ENCODE data around the gene MSI2.

Gene MSI2

GRCh38 chr17:57678393-57678792 lies 422.1 kb downstream of the MSI2 start:
- no peak for DNase-seq

GRCh38 chr17:57679356-57679755 lies 423.0 kb downstream of the MSI2 start:
- DNase-seq, result no peak

GRCh38 chr17:57679906-57680695 lies 423.8 kb downstream of the MSI2 start:
- no peak for DNase-seq

- DNase-seq, result no peak
These were observed 426.4 kb downstream of the MSI2 start for GRCh38 chr17:57682701-57683100.

- DNase-seq, result no peak
These were observed 428.6 kb downstream of the MSI2 start for GRCh38 chr17:57684711-57685498.

GRCh38 chr17:57685499-57686132 lies 429.3 kb downstream of the MSI2 start:
- DNase-seq, result no peak

GRCh38 chr17:57687642-57688041 lies 431.3 kb downstream of the MSI2 start:
- DNase-seq, result no peak

- no peak for DNase-seq
These were observed 432.9 kb downstream of the MSI2 start for GRCh38 chr17:57689254-57689653.

- DNase-seq, result no peak
These were observed 435.6 kb downstream of the MSI2 start for GRCh38 chr17:57691939-57692338.

- no peak for DNase-seq
These were observed 436.4 kb downstream of the MSI2 start for GRCh38 chr17:57692770-57693169.

- DNase-seq, result no peak
These were observed 437.7 kb downstream of the MSI2 start for GRCh38 chr17:57694051-57694450.

GRCh38 chr17:57696050-57696449 lies 439.7 kb downstream of the MSI2 start:
- no peak for DNase-seq

GRCh38 chr17:57697197-57697596 lies 440.9 kb downstream of the MSI2 start:
- no peak for DNase-seq

GRCh38 chr17:57697891-57698711 lies 441.8 kb downstream of the MSI2 start:
- peak; percentile 68 for DNase-seq

GRCh38 chr17:57699751-57700219 lies 443.5 kb downstream of the MSI2 start:
- no peak for DNase-seq

GRCh38 chr17:57701124-57701523 lies 444.8 kb downstream of the MSI2 start:
- no peak for DNase-seq

- DNase-seq, result no peak
These were observed 446.9 kb downstream of the MSI2 start for GRCh38 chr17:57703273-57703672.

- no peak for DNase-seq
These were observed 448.1 kb downstream of the MSI2 start for GRCh38 chr17:57704448-57704847.

- no peak for DNase-seq
These were observed 449.8 kb downstream of the MSI2 start for GRCh38 chr17:57705921-57706695.

GRCh38 chr17:57706761-57707160 lies 450.4 kb downstream of the MSI2 start:
- no peak for DNase-seq

GRCh38 chr17:57707892-57708291 lies 451.6 kb downstream of the MSI2 start:
- no peak for DNase-seq

GRCh38 chr17:57708410-57708809 lies 452.1 kb downstream of the MSI2 start:
- no peak for DNase-seq
